Right cardiac atrium (tissue), 5 donors: ENCODE measurements around the gene MAPT. TPM values are rescaled to one million over a fixed set of nuclear protein-coding genes. Genes with fewer than 3 reads are reported as not detected.

ENCODE experiments used
- ATAC-seq, 2 donors: fragments of 200-7000 bp; cut with Tn5 transposase; one replicate each; pipeline versions ENCODE4 v1.8.0 to v1.9.1; 2020; ENCODE audit warnings: moderate library complexity in 2 of 2, mild to moderate bottlenecking in 1 of 2
- DNase-seq, 3 donors: peaks; one replicate each; pipeline ENCODE4 v3.0.0-alpha.2; 2020
- H3K27ac ChIP-seq: one replicate; pipeline ENCODE4 v1.5.1; 2013; ENCODE audit warnings: mild to moderate bottlenecking, low read length, control low read depth, moderate library complexity
- H3K27me3 ChIP-seq: one replicate; pipeline ENCODE4 v1.6.1; 2013; ENCODE audit not compliant: control insufficient read depth, insufficient read depth
- H3K4me1 ChIP-seq: one replicate; pipeline ENCODE4 v1.6.1; 2013; ENCODE audit warnings: low read length; ENCODE audit not compliant: control insufficient read depth, insufficient read depth
- H3K4me3 ChIP-seq: one replicate; pipeline ENCODE4 v1.5.1; 2013; ENCODE audit warnings: low read length, control low read depth
- H3K9me3 ChIP-seq: one replicate; pipeline ENCODE4 v1.6.1; 2013; ENCODE audit warnings: low read length; ENCODE audit not compliant: control insufficient read depth
- WGBS: extraction: QIAGEN DNeasy Blood & Tissue Kit; methylation state at CpG from one replicate; pipeline ENCODE4 v1.1.7; 2013; 5-methylcytosine and 5-hydroxymethylcytosine counted together
- intact Hi-C, 4 donors: fragments of 100-400 bp; cut with DNase I; formaldehyde crosslinking; loops; one replicate each; pipeline versions ENCODE4 v1.11.0 to v1.14.0; 2022 to 2023
- polyA plus RNA-seq: library from polyadenylated mRNA; stranded (reverse); fragments of 200-250 nt; gene quantifications from one replicate; pipeline ENCODE4 v1.2.3, GENCODE V29; 2013
- total RNA-seq, 4 donors: library from RNA; stranded (reverse); fragmentation: NEBNext Ultra II Directional; extraction: Animal tissue kit (Norgen Biotek cat#: 25700); gene quantifications; one replicate each; pipeline ENCODE4 v1.2.1, GENCODE V29; 2021
- donor health status: healthy with polysubstance abuse.
- donor health status: DM: no; HTN: yes; CAD: no.
- donor health status: DM: no; HTN: no; CAD: no.
- donor health status: DM: no; HTN: yes; CAD: no; lungs with severe emphysema.
- donor health status: DM: yes; HTN: yes; CAD: no.

Gene MAPT
- total and polyA plus RNA-seq, 5 donors, result 6.9 to 15.1 (median 8.2) TPM

- intact Hi-C loops, result no loop called here
- DNase-seq (no peak), ATAC-seq (no peak)
- no peaks in the 10 kb centered on the region for H3K9me3 ChIP-seq
- WGBS, result 48% methylated on average over 6 of the region's 6 CpGs
- H3K4me1 ChIP-seq, result no peaks in the 10 kb centered on the region
- no peaks in the 10 kb centered on the region for H3K27me3 ChIP-seq
- no peak overlapping the region for H3K27ac ChIP-seq
- no peak overlapping the region for H3K4me3 ChIP-seq
These were observed 30.3 kb upstream of the MAPT start for GRCh38 chr17:45863857-45864654.

GRCh38 chr17:45867171-45867570, 27.2 kb upstream of the MAPT start:
- Histone ChIP-seq H3K27ac (no peak overlapping the region), H3K4me1 (no peaks in the 10 kb centered on the region), H3K4me3 (no peak overlapping the region), H3K27me3 (no peaks in the 10 kb centered on the region), H3K9me3 (no peaks in the 10 kb centered on the region)
- ATAC-seq, result no peak
- intact Hi-C loops, result no loop called here
- WGBS, result 72% methylated on average over 6 of the region's 6 CpGs
- DNase-seq, result no peak

GRCh38 chr17:45867702-45868101, 26.7 kb upstream of the MAPT start:
- WGBS, result 56% methylated on average over 8 of the region's 8 CpGs
- intact Hi-C loops, result no loop called here

GRCh38 chr17:45868276-45868675, 26.1 kb upstream of the MAPT start:
- intact Hi-C loops, result no loop called here
- no peaks in the 10 kb centered on the region for H3K27me3 ChIP-seq

More at GRCh38 chr17:45867702-45868101, 26.7 kb upstream of the MAPT start:
- no peak for DNase-seq
- no peaks in the 10 kb centered on the region for H3K27me3 ChIP-seq
- ATAC-seq, result no peak
- no peak overlapping the region for H3K27ac ChIP-seq
- no peaks in the 10 kb centered on the region for H3K4me1 ChIP-seq
- no peak overlapping the region for H3K4me3 ChIP-seq
- no peaks in the 10 kb centered on the region for H3K9me3 ChIP-seq

GRCh38 chr17:45869676-45870341, 24.5 kb upstream of the MAPT start:
- no peaks in the 10 kb centered on the region for H3K9me3 ChIP-seq
- 61% methylated on average over 14 of the region's 14 CpGs for WGBS
- no peaks in the 10 kb centered on the region for H3K27me3 ChIP-seq
- H3K4me3 ChIP-seq, result no peak overlapping the region
- intact Hi-C loops, result no loop called here
- no peak for DNase-seq
- peak in 1 of 2 donors; percentile 32 for ATAC-seq
- no peak overlapping the region for H3K27ac ChIP-seq
- no peaks in the 10 kb centered on the region for H3K4me1 ChIP-seq

More at GRCh38 chr17:45868276-45868675, 26.1 kb upstream of the MAPT start:
- Histone ChIP-seq H3K27ac (no peak overlapping the region), H3K4me3 (no peak overlapping the region), H3K9me3 (no peaks in the 10 kb centered on the region), H3K4me1 (no peaks in the 10 kb centered on the region)
- no peak for ATAC-seq
- no peak for DNase-seq
- whole genome bisulfite sequencing, result 67% methylated on average over 5 of the region's 5 CpGs

- Histone ChIP-seq H3K27me3 (no peaks in the 10 kb centered on the region), H3K4me1 (no peaks in the 10 kb centered on the region), H3K4me3 (no peak overlapping the region), H3K9me3 (no peaks in the 10 kb centered on the region), H3K27ac (no peak overlapping the region)
- DNase-seq (no peak), ATAC-seq (no peak)
- intact Hi-C loops, result no loop called here
- WGBS, result 42% methylated on average over 4 of the region's 4 CpGs
These were observed 23.9 kb upstream of the MAPT start for GRCh38 chr17:45870342-45870974.

GRCh38 chr17:45871718-45872117, 22.6 kb upstream of the MAPT start:
- no peak overlapping the region for H3K4me3 ChIP-seq
- intact Hi-C loops, result no loop called here
- no peaks in the 10 kb centered on the region for H3K27me3 ChIP-seq
- H3K27ac ChIP-seq, result no peak overlapping the region
- H3K4me1 ChIP-seq, result no peaks in the 10 kb centered on the region
- 70% methylated on average over 5 of the region's 5 CpGs for WGBS
- DNase-seq, result no peak
- no peaks in the 10 kb centered on the region for H3K9me3 ChIP-seq
- no peak for ATAC-seq

GRCh38 chr17:45873728-45874127, 20.6 kb upstream of the MAPT start:
- DNase-seq (no peak), ATAC-seq (no peak)
- no peak overlapping the region for H3K4me3 ChIP-seq
- no peaks in the 10 kb centered on the region for H3K27me3 ChIP-seq
- H3K4me1 ChIP-seq, result no peaks in the 10 kb centered on the region
- intact Hi-C loops, result no loop called here
- no peak overlapping the region for H3K27ac ChIP-seq
- WGBS, result 6% methylated on average over 6 of the region's 6 CpGs
- no peaks in the 10 kb centered on the region for H3K9me3 ChIP-seq

- Histone ChIP-seq H3K9me3 (no peaks in the 10 kb centered on the region), H3K27ac (no peak overlapping the region), H3K4me1 (no peaks in the 10 kb centered on the region), H3K4me3 (no peak overlapping the region), H3K27me3 (no peaks in the 10 kb centered on the region)
- DNase-seq, result no peak
- ATAC-seq, result no peak
- WGBS, result 53% methylated on average over 3 of the region's 3 CpGs
- intact Hi-C loops, result no loop called here
These were observed 20.2 kb upstream of the MAPT start for GRCh38 chr17:45874151-45874550.

GRCh38 chr17:45876539-45876938, 17.8 kb upstream of the MAPT start:
- Histone ChIP-seq H3K27ac (no peak overlapping the region), H3K27me3 (no peaks in the 10 kb centered on the region), H3K9me3 (no peaks in the 10 kb centered on the region), H3K4me1 (no peaks in the 10 kb centered on the region), H3K4me3 (no peak overlapping the region)
- intact Hi-C loops, result no loop called here
- 78% methylated on average over 3 of the region's 3 CpGs for WGBS
- DNase-seq (no peak), ATAC-seq (no peak)

- Histone ChIP-seq H3K9me3 (no peaks in the 10 kb centered on the region), H3K4me3 (no peak overlapping the region), H3K4me1 (no peaks in the 10 kb centered on the region), H3K27ac (no peak overlapping the region), H3K27me3 (no peaks in the 10 kb centered on the region)
- 69% methylated on average over 1 of the region's 1 CpG for WGBS
- ATAC-seq (no peak), DNase-seq (no peak)
- intact Hi-C loops, result no loop called here
These were observed 16.9 kb upstream of the MAPT start for GRCh38 chr17:45877467-45877866.
